Activated CD8-positive, alpha-beta T cell treated with anti-CD3 and anti-CD28 coated beads for 36 hours (primary cell): ENCODE results near the gene CMIP. TPM values are rescaled to one million over a fixed set of nuclear protein-coding genes. Genes with fewer than 3 reads are reported as not detected.

Experiments used
- ATAC-seq: fragments of 200-7000 bp; cut with Tn5 transposase; one replicate; pipeline ENCODE4 v1.10.0; 2021; ENCODE audit warnings: mild to moderate bottlenecking, moderate library complexity
- CTCF ChIA-PET: fragments of 350-600 bp; sonication (Branson Sonifier 250); formaldehyde crosslinking; loops from one replicate; lab custom pipeline; 2021; ENCODE audit warnings: antibody characterized with exemption; lab: Charles Lee
- POLR2A ChIA-PET: fragments of 350-600 bp; sonication (Branson Sonifier 250); formaldehyde crosslinking; loops from one replicate; lab custom pipeline; 2021; ENCODE audit warnings: antibody characterized with exemption; lab: Charles Lee
- DNase-seq: peaks from one replicate; pipeline ENCODE4 v3.0.0-alpha.2; 2020
- H3K27ac Mint-ChIP-seq: one replicate; pipeline ENCODE4 v1.8.0; 2021; ENCODE audit warnings: mild to moderate bottlenecking, mixed read lengths
- H3K27me3 Mint-ChIP-seq: one replicate; pipeline ENCODE4 v1.8.0; 2021; ENCODE audit warnings: mixed read lengths
- H3K36me3 Mint-ChIP-seq: one replicate; pipeline ENCODE4 v1.8.0; 2021; ENCODE audit warnings: low read depth, mixed read lengths
- H3K4me1 Mint-ChIP-seq: one replicate; pipeline ENCODE4 v1.8.0; 2021; ENCODE audit warnings: low read depth, mixed read lengths
- H3K4me3 Mint-ChIP-seq: one replicate; pipeline ENCODE4 v1.8.0; 2021; ENCODE audit warnings: mild to moderate bottlenecking, moderate library complexity, mixed read lengths
- H3K9me3 Mint-ChIP-seq: one replicate; pipeline ENCODE4 v1.8.0; 2021; ENCODE audit warnings: mixed read lengths
- CTCF ChIP-seq: fragments of 200-600 bp; IDR thresholded peaks from one replicate; pipeline ENCODE4 v1.8.0; 2022; ENCODE audit warnings: antibody characterized with exemption, mild to moderate bottlenecking
- intact Hi-C: fragments of 100-400 bp; cut with micrococcal nuclease; formaldehyde crosslinking; loops from one replicate; pipeline ENCODE4 v1.10.0; 2022
- total RNA-seq, 2 experiments: library from RNA; stranded (reverse); gene quantifications; one replicate each; pipeline ENCODE4 v1.2.3, GENCODE V29; 2021

The CMIP gene
- total RNA-seq, 2 experiments from 2014 or later = 37.6 to 38.5 TPM

GRCh38 chr16:81486540-81487061 is 42.0 kb downstream of the CMIP start:
- Mint-ChIP-seq H3K9me3 (no peaks in the 10 kb centered on the region), H3K36me3 (no peaks in the 10 kb centered on the region), H3K27ac (no peak overlapping the region), H3K4me3 (no peak overlapping the region), H3K27me3 (no peaks in the 10 kb centered on the region), H3K4me1 (peaks cover 25% of the 10 kb centered on the region)
- intact Hi-C loops = no loop called here
- no peak for DNase-seq
- POLR2A ChIA-PET = interaction anchor here (1.2 kb wide), 1 partner anchor 13 kb away, joined by 4 read pairs; no protein-coding TSS in a partner anchor
- CTCF ChIA-PET = no interaction called here
- no peak for ATAC-seq
- TF ChIP-seq CTCF = no peak

DNA sequence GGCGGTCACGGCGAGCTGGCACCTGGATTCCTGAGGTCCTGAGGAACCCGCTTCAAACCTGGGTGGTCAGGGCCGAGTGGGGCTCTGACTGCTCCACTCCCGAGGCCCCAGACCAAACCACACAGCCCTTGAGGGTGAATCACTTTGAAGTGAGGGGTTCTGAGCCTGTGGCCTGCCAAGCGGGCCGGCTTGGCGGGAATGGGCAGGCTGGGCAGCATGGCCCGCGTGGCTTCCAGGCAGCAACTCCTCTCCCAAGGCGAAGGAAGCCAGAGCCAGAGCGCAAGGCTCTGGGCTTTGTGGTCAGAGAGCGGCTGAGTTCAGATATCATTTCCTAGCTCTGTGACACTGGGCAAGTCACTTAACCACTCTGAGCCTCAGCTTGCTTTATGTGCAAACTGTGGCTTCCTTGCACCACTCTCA is 42.7 kb downstream of the CMIP start:
- intact Hi-C loops = no loop called here
- peaks cover 25% of the 10 kb centered on the region for H3K4me1 Mint-ChIP-seq
- H3K27ac Mint-ChIP-seq = no peak overlapping the region

DNA sequence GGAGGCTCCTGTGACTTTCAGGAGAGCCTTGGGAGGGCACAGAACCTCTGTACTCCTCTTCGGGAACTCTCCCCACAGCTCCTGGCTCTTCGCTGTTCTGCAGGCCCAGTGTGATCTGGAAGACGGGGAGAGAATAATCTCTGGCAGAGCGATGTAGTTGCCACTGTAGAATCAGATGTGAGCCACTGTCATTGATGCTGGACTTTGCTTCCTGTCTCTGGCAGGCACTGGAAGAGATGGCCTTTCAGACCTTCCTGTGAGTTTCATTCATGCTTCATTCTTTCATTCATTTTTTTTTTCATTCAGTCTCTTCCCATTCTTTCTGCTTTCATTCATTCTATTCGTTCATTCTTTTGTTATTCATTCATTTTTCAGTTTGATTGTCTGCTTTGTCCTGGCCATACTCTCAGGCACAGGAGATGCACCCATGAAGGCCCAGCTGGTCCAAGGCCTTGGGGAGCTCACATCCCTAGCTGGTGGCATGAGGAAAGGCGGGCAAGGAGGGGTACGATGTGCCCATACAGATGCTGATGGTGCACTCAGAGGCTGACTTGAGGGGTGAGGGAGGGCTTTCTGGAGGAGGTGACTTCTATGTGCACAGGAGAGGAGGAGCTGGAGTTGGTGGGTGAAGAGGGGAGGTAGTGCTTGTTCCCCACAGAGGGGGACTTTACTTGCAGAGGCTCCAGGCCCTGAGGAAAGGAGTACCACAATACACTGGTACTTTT is 44.2 kb downstream of the CMIP start:
- Mint-ChIP-seq H3K4me3 (no peak overlapping the region), H3K36me3 (no peaks in the 10 kb centered on the region), H3K4me1 (peaks cover 26% of the 10 kb centered on the region), H3K27me3 (no peaks in the 10 kb centered on the region), H3K27ac (peak overlapping the region; percentile 10), H3K9me3 (no peaks in the 10 kb centered on the region)
- ATAC-seq (no peak), DNase-seq (no peak)
- TF ChIP-seq CTCF = no peak
- ChIA-PET CTCF (no interaction called here), POLR2A (interaction anchor here (0.6 kb wide), 1 partner anchor 43 kb away, joined by 3 read pairs; no protein-coding TSS in a partner anchor)
- intact Hi-C loops = no loop called here

More for the DNA sequence above, 42.7 kb downstream of the CMIP start:
- Mint-ChIP-seq H3K27me3 (no peaks in the 10 kb centered on the region), H3K36me3 (no peaks in the 10 kb centered on the region), H3K9me3 (no peaks in the 10 kb centered on the region), H3K4me3 (no peak overlapping the region)
- ATAC-seq (no peak), DNase-seq (no peak)
- no peak for TF ChIP-seq CTCF
- CTCF ChIA-PET = no interaction called here
- POLR2A ChIA-PET = no interaction called here

DNA sequence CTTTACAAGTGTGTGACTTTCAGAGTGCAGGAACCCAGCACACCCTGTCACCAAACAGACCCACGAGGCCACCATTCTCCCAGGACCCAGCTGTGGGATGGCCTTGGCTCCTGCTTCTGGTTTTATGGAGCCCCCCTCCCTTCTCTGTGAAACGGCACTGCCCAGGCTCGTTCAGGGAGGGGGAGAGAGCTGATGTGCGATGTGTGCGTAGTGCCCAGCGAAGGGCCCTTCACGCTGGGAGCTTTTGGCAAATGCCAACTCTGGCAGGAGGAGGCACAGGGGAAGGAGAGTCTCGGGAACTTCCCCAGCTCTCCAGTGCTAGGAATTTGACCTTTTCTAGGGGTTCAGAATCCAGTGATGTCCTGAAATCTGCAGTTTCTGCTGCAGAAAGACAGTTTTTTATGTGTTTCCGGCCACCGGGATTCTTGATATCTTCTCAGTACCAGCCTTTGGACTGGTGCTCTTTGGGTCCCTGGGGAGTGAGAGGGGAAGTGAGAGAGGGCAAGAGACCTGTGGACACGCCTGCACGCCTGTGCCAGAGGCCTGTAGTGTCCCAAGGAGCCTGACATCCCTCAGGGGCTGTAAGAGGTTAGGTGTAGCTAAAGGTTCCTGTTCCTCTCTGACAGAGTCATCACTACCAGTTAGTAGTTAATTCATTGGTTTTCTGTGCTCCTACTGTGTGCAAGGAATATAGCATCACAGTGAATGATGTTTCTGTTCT is 45.1 kb downstream of the CMIP start:
- no peak for ATAC-seq
- no peaks in the 10 kb centered on the region for H3K9me3 Mint-ChIP-seq
- no peaks in the 10 kb centered on the region for H3K27me3 Mint-ChIP-seq
- H3K36me3 Mint-ChIP-seq = no peaks in the 10 kb centered on the region
- ChIA-PET CTCF (no interaction called here), POLR2A (interaction anchor here (1.2 kb wide), 1 partner anchor 8 kb away, joined by 3 read pairs; no protein-coding TSS in a partner anchor)
- intact Hi-C loops = no loop called here
- no peak for DNase-seq
- no peak for TF ChIP-seq CTCF
- no peak overlapping the region for H3K4me3 Mint-ChIP-seq
- no peak overlapping the region for H3K27ac Mint-ChIP-seq
- H3K4me1 Mint-ChIP-seq = peaks cover 26% of the 10 kb centered on the region
